Umbilical cord (tissue), 2 donors: ENCODE data around the gene RORB. TPM values are rescaled to one million over a fixed set of nuclear protein-coding genes. Genes with fewer than 3 reads are reported as not detected.

ENCODE experiments used
- DNase-seq: peaks from one replicate; pipeline ENCODE4 v3.0.0-alpha.2; 2015; ENCODE audit warnings: low spot score
- total RNA-seq: library from RNA; depleted of rRNA; stranded (reverse); fragments of >200 nt; gene quantifications from one replicate; pipeline ENCODE4 v1.2.3, GENCODE V29; 2014; ENCODE audit warnings: low replicate concordance; ENCODE audit not compliant: insufficient read depth

The RORB gene
- 1.7 TPM for total RNA-seq

DNA sequence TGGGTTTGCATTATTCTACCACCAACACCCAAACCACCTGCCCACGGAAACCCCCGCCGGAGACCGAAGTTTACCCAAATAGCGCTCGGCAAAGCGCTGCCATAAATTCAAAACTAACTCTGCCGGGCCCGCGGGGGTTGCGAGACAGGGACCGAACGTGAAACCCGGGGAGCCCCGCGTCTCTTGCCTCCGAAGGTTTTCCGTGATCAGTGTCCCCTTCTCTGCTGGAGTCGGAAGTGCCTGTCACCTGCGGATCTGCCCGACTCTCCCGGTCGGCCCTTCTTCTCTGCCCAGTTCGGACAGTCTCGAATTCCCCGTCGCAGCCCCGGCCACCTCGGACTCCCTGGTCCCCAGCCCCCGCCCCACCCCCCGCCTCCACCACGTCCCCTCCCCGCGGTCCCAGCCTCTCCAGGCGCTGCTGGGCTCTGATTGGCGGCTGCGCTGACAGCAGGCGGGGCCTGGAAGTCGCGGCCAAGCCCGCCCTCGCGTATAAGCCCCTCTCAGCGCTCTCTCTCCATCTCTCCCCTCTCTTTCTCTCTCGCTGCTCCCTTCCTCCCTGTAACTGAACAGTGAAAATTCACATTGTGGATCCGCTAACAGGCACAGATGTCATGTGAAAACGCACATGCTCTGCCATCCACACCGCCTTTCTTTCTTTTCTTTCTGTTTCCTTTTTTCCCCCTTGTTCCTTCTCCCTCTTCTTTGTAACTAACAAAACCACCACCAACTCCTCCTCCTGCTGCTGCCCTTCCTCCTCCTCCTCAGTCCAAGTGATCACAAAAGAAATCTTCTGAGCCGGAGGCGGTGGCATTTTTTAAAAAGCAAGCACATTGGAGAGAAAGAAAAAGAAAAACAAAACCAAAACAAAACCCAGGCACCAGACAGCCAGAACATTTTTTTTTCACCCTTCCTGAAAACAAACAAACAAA, at the start of gene RORB:
Gene RORB, plus strand, starts transcription at position 517 of the 929 bp plus-strand sequence. CDS start 642 bp downstream, outside the sequence.
- peak; percentile 71 for DNase-seq

GRCh38 chr9:74447451-74448193, 49.5 kb upstream of the RORB start:
- DNase-seq = no peak

GRCh38 chr9:74449060-74449459, 48.1 kb upstream of the RORB start:
- DNase-seq = no peak

DNA sequence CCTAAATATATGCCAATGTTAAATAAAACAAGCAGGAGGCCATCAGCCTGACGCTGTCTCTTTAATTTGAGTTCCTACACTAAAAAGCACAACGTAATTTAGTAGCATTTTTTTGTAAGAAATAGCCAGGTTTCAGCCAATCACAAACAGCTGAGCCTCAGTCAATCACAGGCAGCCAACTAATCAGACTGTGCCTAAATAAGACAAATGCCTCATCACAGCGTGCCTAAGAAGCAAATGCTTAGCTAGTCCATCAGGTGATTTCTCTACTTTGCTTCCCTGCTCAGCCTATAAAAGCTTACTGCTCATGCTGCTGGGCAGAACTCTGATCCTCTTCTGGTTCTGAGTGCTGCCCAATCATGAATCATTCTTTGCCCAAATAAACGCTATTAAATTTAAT, 38.3 kb upstream of the RORB start:
- DNase-seq = no peak

DNA sequence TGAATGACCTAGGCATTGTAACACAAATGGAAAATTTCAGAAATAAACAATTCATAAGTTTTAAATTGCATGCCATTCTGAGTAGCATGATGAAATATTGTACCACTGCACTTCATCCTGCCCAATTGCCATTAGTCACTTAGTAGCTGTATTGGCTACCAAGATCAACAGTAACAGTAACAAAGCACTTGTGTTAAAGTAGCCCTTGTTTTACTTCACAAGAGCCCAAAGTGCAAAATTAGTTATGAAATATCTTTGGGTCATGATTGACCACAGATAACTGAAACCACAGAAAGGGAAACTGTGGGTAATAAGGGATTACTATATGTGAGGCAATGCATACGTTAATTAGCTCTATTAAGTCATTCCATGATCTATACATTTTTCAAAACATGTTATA, 33.3 kb upstream of the RORB start:
- no peak for DNase-seq

DNA sequence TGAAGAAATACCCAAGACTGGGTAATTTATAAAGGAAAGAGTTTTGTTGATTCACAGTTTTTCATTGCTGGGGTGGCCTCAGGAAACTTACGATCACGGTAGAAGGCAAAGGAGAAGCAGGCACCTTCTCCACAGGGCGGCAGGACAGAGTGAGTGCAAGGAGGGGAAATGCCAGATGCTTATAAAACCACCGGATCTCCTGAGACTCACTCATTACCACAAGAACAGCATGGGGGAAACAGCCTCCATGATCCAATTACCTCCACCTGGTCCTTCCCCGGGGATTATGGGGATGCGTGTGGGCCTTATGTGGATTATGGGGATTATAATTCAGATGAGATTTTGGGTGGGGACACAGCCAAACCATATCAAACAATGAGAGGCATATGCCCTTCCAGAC, 18.5 kb upstream of the RORB start:
- no peak for DNase-seq

GRCh38 chr9:74479711-74480110, 17.4 kb upstream of the RORB start:
- no peak for DNase-seq

GRCh38 chr9:74487395-74487794, 9.7 kb upstream of the RORB start:
- DNase-seq = no peak

- DNase-seq = no peak
These were observed 3.6 kb upstream of the RORB start for GRCh38 chr9:74493512-74493911.

GRCh38 chr9:74494490-74494889, 2.6 kb upstream of the RORB start:
- DNase-seq = no peak

GRCh38 chr9:74496406-74496805, 729 bp upstream of the RORB start:
- no peak for DNase-seq

DNA sequence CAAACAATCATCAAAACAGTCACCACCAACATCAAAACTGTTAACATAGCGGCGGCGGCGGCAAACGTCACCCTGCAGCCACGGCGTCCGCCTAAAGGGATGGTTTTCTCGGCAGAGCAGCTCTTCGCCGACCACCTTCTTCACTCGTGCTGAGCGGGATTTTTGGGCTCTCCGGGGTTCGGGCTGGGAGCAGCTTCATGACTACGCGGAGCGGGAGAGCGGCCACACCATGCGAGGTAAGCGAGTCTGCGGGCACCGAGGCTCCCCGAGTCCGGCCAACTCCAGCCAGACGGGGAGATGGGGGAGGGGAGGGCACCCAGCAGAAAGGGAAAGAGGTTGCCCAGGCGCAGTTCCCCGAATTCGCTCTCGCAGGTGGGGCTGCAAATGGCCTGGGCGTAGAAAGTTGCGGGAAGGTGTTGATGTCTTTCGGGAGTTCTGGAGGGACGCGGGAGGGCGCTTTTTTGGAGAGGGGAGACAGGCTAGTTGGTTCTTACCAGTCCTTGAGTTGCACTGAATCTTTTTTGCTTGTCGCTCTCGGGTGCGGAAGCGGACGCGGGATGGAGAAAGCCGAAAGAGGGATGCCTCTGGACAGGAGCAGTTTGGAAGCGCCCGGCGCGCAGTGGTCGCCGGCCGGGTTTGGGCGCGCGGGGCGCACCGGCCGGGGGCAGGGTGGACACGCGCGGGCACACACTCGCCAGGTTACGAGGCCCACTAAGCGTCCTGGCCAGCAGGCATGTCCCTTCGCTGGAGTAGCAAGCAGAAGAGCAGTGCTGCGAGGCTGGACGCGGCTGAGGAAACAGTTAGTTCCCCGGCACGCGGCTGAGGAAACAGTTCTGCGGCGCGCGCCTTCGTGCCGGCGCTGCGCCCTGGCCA, 849 bp downstream of the RORB start:
- peak; percentile 10 for DNase-seq

DNA sequence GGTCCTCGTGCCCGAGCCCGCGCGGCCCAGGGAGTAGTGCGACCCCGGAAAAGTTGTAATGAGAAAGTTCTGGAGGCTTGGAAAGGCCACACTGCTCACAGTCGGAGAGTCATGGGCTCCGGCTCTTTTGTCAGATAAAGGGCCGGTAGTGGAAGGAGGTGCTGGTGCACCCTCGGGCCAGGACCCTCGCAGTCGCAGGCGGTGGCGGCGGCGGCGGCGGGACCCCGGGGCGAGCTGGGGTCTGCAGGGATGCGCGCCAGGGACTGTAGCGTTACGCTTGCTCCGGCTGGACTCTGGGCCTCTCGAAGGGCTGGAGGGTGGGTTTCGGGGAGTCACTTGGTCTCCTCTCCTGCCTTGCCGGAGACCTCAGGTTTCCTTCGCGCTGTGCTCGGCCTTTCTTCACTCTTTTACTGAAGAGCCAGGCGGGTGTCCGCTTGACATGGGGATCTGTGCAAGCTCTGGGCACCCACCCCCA, 1.5 kb downstream of the RORB start:
- DNase-seq = no peak

GRCh38 chr9:74499111-74499601, 2.0 kb downstream of the RORB start:
- DNase-seq = no peak

DNA sequence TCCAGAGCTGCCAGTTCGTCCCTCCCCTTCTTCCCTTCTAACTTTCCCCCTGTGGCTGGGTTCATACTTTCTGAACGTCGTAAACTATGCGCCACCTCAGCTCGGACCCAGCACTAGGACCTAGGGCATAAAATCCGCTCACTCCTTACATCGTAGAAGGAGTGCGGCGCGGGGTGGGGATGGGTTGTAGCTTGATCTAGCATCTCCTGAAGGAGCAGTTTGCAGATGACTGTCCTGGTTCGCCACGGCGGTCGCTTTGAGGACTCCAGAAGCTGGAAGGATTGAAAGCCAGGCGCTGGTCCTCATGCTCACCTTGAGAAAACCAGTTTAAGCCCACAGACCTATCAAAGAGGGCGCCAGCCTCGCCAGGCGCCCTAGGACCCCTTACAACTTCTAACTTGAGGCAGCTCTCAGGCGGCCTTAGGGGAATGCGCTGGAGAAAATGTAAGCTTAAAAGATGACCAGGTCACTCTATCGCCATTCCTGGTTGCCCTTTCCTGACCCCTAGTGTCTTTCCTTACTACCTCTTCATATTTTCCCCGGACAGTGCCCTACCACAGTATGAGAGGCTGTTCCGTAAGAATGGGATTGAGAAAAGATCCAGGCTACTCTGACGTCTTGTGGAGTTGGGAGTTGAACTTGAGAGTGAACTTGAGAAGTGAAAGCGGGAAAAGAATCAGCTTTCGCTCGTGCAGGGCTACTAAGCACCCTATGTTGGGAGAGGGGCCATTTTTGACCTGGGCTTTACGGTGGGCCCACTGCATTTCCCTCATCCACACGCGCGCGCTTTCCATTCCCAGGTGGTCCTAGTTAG, 2.8 kb downstream of the RORB start:
- DNase-seq = no peak

- DNase-seq = no peak
These were observed 3.4 kb downstream of the RORB start for GRCh38 chr9:74500584-74500924.

DNA sequence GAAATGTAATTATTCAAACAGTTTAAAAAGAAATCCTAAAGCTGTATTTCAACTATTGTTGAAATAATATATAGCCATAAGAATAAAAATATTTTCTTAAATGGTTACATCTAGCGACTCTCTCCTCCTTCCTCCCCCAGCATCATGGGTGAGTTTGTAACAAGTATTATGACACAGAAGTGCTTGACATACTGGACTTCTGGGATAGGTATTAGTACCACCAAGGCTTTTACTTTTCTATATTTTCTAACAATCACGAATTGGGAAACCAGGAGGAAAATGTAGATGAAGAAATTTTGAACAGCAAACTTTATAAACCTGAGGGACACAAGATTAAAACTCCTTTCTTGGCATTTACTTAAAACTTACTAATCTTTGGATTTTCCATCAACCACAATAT, 4.4 kb downstream of the RORB start:
- DNase-seq = no peak

DNA sequence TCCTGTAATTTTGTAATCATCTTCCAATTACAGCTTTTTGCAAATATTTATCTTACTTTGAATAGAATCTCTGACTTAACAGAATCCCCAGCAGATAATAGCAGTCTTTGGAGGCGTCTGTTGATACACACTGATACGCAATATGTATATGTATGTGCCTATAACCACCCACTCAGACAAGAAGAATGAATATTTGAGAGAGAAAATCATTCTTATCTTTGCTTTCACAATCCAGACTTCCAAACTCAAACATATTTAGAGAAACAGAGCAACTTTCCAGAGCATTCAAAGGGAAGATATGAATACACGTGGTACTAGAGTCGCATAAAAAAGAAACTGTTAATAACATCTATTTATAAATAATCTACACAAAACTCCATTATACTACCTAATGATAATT, 6.1 kb downstream of the RORB start:
- no peak for DNase-seq

DNA sequence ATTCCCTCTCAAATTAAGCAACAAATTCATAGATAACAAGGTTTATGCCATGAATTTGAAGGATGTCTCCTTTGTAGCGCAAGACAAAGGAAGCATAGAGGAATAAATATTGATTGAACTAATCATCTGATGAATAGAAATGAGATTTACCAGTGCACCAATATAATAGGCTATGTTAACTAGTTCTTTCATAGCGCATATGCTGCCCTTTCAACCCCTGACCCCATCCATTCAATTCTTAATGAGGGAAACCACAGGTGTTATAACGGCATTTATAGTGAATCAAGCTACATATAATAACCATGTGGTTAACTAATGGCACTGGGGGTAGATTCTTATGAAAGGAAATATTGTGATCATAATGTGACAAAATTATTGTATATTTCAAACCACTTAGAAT, 6.5 kb downstream of the RORB start:
- no peak for DNase-seq

DNA sequence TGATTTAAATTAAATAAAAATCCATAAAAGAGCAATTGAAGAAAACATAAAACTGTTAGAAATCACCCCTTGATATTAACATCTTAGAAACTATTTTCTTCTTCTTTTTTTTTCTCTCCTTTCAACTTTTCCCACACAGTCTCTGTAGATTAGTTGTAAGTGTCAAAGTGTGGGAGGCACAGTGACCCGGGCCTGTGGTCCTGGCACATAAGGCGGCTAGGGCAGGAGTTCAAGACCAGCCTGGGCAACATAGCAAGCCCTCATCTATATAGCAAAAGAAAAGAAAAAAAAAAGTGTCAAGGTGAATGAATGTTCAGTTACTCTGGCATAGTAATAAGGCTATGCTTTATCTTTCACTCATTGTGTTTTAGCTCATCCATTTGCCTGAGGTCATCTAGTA, 14.2 kb downstream of the RORB start:
- DNase-seq = no peak

DNA sequence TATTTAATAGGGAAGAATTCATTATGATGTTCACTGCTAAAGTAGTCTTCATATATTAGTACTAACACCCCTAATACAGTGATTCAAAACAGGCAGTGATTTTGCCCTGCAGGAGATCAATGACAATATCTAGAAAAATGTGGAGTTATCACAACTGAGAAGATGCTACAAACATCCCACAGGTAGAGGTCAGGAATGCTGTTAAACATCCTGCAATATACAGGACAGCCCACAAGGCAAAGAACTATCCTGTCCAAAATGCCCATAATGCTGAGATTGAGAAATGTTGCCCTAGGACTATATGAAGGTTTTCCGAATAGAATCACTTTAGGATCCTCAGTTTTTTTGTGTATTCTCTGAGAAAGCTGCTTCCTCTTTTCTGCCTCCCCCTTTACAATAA, 15.3 kb downstream of the RORB start:
- DNase-seq = no peak
